Measurements from ENCODE around the gene TMX2.
A peak's percentile ranks its signal among the peaks of the same experiment; 100 is the strongest.
"Not testable (repeated sequence)": the region's sequence is repeated elsewhere in the genome, so short reads cannot be mapped to it uniquely, and the experiment has no call there.

The TMX2 gene

DNA sequence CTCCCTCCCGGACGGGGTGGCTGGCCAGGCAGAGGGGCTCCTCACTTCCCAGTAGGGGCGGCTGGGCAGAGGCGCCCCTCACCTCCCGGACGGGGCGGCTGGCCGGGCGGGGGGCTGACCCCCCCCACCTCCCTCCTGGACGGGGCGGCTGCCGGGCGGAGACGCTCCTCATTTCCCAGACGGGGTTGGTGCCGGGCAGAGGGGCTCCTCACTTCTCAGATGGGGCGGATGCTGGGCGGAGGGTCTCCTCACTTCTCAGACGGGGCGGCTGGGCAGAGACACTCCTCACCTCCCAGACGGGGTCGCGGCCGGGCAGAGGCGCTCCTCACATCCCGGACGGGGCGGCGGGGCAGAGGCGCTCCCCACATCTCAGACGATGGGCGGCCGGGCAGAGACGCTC, 4.3 kb downstream of the TMX2 start:
- DNase-seq: not testable (repeated sequence)

DNA sequence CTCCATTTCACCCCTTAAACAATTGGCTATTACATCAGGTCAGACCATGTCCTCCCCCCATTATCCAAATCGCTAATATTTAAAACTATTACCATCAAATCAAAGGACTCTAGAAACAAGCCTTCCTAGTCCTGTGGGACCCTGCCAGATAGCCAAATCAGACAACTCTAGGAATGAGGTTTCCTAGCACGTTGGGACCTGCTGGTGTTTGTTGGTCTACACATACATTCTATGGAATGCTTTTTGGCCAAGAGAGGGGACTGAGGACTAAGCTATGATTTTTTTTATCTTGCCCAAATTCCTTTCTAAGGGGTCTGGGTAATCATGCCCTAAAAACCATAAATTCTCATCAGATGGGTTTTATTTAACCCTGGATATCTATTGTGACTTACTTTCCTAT, 14.8 kb downstream of the TMX2 start:
- no peak for DNase-seq

DNA sequence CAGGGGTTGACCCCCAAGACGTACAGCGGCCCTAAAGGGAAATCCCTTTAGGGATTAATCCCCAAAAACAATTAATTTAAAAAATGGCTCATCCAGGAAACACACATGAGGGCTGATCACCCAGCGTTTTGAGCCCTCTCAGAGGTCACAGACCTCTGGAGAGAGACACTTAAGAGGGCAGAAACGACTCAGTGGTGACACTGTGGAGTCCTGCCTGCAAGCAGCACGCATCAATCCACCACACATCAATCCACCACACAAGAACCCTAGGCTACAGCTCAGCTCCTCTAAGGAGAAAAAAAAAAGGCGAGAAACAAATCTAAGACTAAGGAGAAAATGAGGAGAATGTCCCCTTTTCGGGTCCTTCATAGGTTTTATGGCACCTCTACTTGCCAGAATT, 16.4 kb downstream of the TMX2 start:
- no peak for DNase-seq

DNA sequence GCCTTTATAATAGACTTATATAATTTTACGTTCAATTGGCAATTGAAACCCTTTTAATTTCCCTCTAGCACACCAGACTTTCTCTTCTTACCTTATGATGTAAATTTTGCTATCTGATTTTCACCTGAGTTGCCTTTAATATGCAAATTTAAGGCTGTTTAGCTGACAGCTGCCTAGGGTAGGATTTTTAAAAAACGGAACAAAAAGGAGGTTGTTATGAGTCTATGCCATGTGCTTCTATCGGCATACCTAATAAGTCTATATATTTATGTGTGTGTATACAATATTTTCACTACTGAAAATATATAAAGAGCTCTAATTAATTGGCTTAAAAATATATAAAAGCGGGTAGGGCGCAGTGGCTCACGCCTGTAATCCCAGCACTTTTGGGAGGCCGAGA, 17.1 kb downstream of the TMX2 start:
- DNase-seq: no peak

DNA sequence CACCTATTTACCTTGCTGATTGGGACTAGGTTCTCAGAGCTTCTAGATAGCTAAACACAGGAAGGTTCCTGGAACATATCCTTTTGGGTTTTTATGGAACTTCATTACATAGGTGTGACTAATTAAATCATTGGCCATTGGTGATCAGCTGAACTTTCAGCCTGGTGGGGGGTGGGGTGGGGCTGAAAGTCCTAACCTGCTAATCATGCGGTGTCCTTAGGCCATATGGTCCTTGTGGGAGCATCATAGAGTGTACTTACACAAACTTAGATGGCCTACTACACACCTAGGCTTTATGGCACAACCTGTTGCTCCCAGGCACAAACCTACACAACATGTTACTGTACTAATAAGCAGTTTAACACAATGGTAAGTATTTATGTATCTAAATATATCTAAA, 20.3 kb downstream of the TMX2 start:
- no peak for DNase-seq

DNA sequence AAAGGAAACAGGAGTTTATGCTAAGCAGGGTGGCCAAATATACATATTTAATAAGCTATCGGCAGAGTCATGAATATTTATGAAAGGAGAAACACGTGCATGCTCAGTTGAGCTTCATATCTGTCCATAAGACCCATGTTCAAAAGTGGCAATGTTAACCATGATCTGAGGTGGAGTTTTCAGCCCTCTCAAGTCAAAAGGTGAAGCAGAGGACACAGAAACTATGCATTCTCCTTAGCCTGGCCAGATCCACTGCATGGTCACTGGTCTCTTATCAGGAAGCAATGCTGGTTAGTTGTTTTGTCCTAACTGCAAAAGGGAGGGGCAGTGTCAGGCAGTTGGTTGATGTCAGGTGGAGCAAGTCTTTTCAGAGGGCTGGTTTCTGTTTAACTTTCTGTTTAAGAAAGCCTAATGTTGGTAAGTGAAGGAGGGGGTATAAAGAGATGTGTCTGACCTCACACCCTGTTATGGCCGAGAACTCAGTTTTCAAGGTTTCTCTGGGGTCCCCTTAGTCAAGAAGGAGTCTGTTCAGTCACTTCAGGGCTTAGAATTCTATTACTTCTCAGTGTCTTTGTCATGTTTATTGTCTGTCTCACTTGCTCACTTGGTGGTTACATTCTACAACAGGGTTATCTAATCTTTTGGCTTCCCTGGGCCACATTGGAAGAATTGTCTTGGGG, 23.4 kb downstream of the TMX2 start:
- no peak for DNase-seq

DNA sequence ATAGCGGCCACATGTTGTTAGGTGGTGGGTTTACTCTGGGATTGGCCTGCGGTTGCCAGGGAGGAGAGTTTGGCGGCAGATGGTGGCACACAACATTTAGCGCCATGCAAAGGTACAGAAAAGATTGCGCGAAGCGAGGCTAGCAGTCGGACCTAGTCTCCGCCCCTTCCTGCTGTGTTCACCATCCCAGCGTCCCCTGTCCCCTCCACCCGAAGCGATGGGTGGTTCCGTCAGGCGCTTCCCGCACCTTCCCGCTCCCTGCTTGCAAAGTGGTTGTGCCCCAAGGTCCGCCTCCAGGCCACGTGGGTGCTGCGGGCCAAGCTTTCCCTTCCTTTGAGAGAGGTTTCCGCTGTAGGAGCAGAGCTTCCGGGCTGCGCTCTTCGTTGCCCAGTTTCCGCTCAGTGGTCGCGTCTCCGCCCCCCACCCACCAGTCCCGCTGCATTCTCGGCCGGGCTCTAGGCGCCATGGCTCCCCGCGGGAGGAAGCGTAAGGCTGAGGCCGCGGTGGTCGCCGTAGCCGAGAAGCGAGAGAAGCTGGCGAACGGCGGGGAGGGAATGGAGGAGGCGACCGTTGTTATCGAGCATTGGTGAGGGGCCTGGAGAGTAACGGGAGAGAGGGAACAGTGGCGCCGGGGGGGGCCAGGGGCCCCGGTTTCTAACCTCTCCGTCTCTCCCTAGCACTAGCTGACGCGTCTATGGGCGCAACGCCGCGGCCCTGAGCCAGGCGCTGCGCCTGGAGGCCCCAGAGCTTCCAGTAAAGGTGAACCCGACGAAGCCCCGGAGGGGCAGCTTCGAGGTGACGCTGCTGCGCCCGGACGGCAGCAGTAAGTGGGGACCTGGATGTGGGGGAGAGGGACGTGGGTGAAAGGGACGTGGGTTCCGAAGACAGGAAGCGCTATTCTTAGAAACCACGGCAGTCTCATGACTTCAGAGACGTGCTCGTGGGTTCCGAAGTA, 29.0 kb downstream of the TMX2 start, which contains the start of gene SELENOH:
TSS of gene SELENOH (plus strand) at position 360 of the 955 bp plus-strand sequence. CDS start at position 465, 105 bp downstream.
- peak; percentile 93 to 94 for DNase-seq

DNA sequence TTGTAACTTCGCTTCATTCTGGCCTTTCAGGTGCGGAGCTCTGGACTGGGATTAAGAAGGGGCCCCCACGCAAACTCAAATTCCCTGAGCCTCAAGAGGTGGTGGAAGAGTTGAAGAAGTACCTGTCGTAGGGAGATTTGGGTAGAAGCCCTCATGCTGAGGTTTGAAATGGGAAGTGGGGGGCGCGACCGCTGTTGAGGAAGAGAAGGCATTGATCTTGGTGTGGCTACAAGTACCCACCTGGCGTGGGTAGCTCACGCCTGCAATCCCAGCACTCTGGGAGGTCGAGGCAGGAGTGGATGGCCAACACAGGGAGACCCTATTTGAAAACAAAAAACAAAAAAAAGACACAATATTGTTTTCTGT, 29.7 kb downstream of the TMX2 start:
- DNase-seq: no peak

DNA sequence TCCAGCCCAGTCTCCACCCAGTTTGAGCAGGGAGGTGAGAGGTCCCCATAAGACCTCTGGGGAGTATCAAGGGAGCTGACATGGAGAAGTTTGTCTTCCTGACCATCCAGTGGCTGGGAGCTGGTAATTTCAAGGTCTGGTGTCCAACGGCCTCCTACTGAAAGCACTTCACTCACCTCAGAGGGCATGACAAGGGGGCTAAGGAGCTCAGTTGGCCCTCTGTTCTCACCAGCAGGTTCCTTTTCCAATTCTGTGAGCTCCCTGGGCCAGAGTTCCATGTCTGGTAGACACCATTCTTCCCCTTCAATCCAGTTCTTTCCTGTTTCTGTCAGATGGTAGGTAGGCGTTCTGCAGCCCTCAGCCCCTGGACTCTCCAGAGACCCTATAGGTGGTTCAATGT, 32.0 kb downstream of the TMX2 start:
- no peak for DNase-seq

DNA sequence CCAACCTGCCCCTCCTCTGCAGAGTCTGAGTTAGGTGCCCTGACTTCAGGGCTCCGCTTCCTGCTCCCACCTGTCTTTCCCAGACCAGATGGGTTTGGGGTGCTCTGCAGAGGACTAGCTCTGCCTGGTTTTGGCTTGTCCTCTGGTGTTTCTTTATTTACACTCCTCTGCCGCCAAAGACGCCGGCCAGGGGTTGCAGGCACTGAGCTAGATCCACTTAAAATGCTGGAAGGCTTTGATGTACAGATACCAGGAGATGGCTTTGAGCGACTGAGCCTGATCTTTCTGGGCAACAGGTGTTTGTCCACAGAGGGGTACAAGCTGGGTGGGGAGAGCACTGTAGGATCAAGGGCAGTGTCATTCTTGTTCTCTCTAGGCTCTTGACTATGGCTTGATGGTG, 32.8 kb downstream of the TMX2 start:
- DNase-seq: no peak

DNA sequence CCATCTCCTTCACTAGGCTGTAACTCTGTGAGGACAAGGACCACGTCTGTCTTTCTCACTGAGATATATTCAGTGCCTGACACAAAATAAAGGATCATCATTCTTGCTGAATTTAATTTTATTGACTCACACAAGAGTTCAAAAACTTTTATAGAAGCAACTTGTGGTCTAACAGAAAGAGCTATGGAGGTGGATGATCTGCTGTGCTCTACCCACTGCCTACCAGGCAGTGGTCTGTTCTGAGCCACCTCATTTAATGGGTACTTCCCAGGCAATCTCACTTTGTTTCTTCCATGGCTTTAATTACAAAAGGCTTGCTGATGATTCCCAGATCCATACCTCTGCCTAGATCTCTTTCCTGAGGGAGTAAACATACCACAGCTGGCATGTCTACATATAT, 34.5 kb downstream of the TMX2 start:
- no peak for DNase-seq

DNA sequence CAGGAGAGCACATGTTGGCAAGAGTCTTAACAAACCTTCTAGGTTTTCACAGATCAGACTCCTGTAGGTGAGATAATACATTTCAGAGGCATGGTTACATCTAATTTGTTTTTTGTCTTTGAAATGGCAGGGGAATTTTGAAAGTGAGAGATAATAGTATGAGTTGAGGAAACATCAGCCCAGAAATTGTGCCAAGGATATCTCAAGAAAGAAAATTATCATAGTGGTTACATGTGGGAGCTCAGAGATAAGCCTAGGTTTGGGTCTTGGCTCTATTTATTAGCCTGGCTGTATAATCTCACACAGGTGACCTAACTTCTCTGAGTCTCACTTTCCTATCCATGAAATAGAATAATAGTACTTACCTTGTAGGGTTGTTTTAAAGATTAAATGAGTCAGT, 38.8 kb downstream of the TMX2 start:
- no peak for DNase-seq

DNA sequence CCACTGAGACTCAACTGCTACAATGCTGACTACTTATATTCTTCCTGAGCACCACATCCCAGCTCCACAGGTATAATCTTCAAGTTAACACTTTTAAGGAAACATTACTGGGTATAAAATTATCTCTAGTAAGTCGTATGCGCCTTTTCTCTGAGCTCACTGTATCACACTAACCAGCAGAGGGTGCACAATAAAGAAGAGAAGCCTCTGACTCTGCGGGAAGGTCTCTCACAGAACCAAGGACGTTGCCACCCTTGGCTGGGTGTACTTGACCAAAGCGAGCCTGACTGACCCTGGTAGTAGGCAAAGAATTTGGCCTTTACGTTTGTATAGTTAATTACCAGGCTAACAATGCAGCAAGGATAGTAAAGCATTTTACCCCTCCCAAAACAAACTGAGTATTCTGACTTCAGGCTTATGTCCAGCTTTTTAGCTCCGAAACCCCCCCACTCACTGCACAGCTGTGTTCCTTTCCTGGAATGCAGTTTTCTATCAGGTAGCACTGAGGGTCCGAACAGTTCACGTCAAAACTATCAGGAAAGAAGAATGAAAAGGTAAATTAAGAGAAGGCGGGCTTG, 39.4 kb downstream of the TMX2 start, which contains the start of gene BTBD18:
TSS of gene BTBD18 (minus strand) at position 144 of the 578 bp plus-strand sequence. CDS start 631 bp downstream, outside the sequence.
- DNase-seq: peak in 1 of 2 donors; percentile 22

DNA sequence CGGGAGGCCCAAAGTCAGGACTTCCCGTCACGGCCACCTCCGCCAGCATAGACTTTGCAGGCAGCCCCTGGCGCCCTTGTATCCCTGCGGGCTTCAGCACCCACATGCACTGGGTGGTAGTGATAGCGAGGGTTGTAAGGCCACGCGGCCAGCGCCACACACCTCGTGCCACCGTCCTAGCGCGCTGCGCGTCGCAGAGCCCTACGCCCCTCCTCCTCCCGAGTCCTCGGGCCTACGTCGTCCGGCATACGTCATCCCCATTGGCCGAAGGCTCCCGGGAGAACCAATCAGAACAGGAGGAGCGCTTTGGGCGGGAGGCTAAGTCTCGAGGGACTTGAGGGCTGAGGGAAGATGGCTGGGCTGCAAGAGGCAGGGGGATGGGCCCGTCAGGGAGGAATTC, 40.6 kb downstream of the TMX2 start:
- DNase-seq: no peak

DNA sequence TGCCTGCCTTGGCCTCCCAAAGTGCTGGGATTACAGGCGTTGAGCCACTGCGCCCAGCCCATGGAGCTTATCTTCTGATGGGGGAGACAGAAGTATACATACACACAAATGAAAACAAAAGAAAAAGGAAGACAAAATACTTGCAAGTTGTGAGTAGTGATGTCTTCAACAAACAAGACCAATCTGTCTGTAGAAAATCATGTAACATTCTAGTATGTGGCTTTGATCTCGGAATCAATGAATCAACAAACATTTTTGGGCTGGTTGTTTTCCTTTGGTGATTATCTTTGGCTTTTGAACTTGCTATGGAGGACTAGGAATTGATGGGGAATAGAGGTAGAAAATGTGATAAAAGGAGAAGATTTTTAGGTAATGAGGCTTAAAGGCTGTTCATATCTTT, 45.8 kb downstream of the TMX2 start:
- DNase-seq: no peak

DNA sequence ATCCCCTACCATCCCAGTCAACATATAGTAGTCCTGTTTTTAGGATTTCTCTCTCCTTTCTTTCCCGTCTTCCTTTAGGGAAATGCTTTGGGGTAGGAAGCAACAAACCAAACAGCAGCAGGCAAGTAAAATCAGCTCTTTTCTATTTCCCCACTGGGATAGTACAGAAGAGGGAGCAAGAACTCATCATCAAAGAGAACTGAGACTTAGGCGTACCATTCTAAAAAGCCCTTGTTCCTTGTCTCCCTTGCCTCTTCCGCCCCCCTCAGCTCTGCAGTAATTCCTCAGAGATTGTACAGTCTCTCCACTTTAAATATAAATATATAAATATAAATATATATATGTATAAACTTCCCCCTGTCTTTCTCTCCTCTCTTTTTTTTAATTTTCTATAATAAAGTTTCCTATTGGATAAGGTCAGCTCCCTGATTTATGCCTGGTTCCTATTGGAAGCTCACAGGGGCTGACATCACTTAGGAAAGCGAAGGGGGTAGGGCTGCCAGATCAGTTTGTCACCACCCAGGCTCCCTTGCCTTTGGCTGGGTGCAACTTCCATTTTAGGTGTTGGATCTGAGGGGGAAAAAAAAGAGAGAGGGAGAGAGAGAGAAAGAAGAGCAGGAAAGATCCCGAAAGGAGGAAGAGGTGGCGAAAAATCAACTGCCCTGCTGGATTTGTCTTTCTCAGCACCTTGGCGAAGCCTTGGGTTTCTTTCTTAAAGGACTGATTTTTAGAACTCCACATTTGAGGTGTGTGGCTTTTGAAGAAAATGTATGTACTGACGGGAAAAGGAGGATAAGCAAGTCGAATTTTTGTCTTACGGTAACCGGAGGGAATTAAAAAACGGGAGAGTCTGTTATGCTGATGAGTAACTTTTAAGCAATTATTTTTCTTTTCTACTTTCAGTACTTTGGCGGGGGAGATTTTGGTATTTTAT, 49.2 kb downstream of the TMX2 start, which contains the start of gene CTNND1:
TSS of gene CTNND1 (plus strand) at position 502 of the 934 bp plus-strand sequence. CDS start 29,677 bp downstream, outside the sequence.
- peak; percentile 16 to 54 for DNase-seq

DNA sequence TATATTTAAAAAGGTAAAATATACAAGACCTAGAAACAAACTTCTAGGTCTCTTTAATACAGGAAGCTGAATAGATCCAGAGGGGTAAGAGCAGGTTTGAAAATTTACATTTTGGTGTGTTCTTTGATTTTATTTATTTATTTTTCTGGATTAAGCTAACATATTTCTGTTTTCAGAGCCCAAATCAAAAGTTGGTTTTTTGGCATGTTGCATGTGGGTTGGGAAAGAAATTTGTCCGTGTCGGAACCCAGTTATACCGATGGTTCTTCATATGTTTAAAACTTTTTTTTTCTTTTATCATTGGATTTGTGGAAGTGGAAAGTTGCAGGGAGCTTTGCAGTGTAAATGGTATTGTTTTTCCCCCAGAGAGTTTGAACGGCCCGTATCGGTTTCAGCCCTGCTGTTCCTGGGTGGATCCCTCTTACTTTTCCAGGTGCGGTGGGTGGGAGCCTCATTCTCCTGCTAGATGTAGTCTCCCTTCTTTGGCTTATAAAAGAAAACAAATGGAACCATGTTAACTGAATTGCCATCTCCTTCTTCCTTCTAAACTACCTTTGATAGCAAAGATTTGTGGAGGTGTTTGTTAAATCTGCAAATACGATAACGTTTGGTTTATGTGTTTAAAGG, 50.0 kb downstream of the TMX2 start:
- DNase-seq: no peak

DNA sequence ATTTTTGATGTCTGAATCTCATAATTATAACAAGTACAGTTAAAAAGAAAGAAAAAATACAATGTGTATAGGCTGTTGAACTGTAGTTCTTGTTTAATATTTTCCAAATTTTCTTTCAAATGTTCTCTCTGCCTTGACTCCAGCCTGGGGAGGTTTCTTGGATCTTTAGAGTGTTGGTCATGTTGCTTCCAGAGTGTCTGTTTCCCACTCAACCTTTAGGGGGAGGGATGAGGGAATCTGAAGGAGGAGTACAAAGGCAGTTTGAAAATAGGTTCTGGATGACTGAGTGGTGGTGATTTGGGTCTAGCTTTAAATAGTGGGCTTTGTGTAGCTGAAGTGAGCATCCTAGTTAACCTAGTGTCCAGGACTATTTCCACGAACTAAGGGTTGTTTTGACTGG, 51.2 kb downstream of the TMX2 start:
- no peak for DNase-seq

DNA sequence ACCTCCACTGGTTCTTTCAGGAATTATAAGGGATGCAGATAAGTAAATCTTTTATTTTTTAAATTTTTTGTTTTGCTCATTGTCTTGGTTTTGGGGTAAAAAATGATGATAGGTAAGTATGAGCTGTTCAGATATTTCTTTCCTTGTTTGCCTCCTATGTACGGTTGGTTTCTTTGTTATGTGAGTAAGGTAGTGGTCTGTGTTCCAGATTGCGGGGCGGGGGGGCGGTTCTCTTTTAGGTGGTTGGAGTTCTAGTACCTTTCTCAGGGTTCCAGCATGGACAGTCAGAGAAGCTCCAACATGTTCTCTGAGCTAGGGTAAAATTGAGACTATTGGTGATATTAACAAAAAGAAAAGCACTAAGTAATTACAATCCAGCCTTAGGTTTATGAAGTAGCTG, 51.6 kb downstream of the TMX2 start:
- DNase-seq: no peak

DNA sequence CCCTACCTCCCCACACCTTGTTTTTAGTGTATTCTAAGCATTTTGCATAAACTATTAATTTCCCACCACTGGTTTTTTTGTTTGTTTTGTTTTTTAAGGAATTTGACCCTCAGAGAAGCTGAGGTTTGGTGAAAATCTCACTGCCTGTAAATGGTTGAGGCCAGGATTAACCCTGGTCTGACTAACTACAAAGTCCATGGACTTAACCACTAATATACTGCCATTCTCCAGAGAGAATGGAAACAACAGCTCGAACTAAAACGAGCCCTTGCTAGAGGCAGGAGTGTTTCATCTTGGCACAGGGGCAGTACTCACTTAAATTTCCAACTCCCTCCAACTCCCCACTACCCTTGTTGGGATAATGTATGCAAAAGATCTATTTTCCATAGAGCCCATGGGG, 52.2 kb downstream of the TMX2 start:
- DNase-seq: no peak

DNA sequence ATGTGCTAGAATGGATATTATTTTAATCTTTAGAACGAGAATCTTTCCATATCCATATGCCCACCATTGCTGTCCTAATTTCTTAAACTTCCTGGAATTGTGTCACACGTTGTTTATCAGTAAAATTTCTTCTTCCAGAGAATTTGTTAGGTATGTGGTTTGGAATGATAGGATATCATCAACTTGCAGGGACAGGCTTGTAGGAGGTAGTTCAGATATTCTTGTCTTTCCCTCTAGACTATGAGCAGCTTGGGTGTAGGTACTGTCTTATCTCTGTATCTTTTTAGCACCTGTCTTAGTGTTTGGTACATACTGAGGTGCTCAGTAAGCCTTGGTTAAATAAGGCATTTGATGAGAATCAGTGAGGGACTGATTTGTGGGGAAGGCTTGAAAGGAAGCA, 52.6 kb downstream of the TMX2 start:
- no peak for DNase-seq

DNA sequence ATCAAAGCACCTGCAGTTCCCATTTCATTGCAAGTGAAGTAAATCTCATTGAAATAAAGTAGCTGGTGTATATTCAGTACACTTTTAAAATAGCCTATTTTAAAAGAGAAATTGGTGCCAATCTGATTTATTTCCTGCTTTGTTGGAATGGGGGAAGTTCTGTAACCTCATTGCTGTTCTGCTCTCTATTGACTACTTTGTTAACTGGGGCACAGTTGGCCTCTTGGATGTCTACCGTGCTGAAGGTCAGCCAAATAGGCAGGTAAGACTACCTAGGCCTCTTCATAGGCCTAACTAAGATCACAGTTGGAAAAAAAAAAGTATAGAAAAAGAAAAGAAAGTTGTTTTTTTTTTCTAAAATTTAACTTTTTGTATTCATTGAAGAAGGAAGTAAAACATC, 58.4 kb downstream of the TMX2 start:
- DNase-seq: no peak

Data from CD4-positive, alpha-beta T cell treated with Interleukin-4 for 1 hour (primary cell).